HEK293 (cell line): ENCODE data around the gene NPW.

Experiments
- CTCF ChIP-seq: fragments of 450-650 bp; formaldehyde crosslinking; IDR thresholded peaks from 2 replicates; pipeline ENCODE4 v1.5.1; 2016; ENCODE audit warnings: missing biosample characterization, missing genetic modification characterization
- ZNF555 ChIP-seq: fragments of 450-650 bp; formaldehyde crosslinking; conservative IDR thresholded peaks from 2 replicates; pipeline ENCODE4 v1.5.1; 2017; ENCODE audit warnings: missing biosample characterization, mild to moderate bottlenecking, missing genetic modification characterization, inconsistent platforms

GRCh38 chr16:1998360-1998835 lies 21.2 kb upstream of the NPW start:
- TF ChIP-seq CTCF (tag by site-specific recombination) (no peak), ZNF555 (no peak)
